Colon (tissue), 2 donors: ENCODE measurements around the gene SIN3B.
"Not testable (repeated sequence)": the region's sequence is repeated elsewhere in the genome, so short reads cannot be mapped to it uniquely, and the experiment has no call there.

ENCODE experiments used
- FAIRE-seq: peaks from 2 replicates; lab custom pipeline; 2012; peaks lifted over from hg19 to GRCh38; lab: Jason Lieb, UNC
- donor health status: control.
- donor health status: control.

Gene SIN3B

DNA sequence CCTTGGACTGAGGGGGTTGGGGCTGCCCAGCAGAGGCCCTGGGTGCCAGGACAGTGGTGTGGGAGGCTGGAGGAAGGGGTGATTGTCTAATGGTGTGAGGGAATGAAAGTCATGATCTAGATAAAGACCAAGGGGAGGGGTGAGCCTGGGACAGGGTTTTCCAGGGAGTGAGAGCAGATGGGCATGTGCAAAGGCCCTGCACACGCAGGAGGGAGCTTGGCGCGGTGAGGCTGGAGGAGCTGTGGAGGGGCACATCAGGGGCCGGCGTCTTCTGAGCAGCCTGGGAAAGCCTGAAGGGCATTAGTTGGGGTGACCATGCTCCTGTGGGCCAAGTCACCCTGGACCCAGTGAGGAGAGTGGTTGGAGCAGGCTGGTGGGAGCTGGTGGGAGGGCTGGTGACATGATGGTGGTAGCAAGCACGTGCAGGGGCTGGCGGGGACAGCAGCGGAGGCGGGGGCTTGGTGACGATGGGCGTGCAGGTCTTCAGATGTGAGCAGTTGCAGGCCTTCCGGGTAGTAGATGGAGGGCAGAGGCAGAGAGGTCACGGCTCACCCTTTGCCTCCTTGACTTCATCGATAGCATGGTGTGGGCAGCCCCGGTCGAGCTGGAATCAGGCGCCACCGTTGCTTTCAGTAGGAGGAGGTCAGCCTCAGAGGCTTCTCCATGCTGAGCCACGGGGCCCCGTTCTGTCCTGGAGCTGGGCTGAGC, 39.4 kb downstream of the SIN3B start:
- FAIRE-seq = no peak

DNA sequence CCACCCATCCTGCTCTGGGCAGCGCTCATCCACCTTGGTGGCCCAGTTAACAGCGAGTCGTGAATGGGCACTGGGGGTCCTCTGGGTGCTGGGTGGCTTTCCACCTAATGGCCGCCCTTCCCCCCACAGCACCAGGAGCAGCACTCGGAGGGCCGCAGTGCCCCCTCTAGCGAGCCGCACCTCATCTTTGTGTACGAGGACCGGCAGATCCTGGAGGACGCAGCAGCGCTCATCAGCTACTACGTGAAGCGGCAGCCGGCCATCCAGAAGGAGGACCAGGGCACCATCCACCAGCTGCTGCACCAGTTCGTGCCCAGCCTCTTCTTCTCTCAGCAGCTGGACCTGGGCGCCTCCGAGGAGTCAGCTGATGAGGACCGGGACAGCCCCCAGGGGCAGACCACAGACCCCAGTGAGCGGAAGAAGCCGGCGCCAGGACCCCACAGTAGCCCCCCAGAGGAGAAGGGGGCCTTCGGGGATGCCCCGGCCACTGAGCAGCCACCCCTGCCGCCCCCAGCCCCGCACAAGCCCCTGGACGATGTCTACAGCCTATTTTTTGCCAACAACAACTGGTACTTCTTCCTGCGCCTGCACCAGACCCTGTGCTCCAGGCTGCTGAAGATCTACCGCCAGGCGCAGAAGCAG, 40.3 kb downstream of the SIN3B start:
- FAIRE-seq = no peak

DNA sequence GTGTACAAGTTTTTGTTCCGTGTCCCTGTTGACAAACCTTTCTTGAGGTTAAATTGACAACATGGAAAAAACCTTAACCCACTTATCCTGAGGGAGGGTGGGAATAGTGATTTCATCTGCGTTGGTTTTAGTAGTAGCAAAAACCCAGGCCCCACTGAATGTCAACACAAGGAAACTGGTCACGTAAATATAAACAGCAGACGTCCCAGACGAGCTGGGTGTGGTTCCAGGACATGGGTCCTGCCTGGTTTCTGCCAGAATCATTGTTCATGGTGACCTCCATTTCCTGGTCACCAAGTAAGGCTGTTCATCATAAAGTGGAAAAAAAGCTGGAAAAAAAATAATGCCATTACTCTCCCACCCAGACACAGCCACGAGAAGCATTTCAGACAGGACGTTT, 42.7 kb downstream of the SIN3B start:
- no peak for FAIRE-seq

DNA sequence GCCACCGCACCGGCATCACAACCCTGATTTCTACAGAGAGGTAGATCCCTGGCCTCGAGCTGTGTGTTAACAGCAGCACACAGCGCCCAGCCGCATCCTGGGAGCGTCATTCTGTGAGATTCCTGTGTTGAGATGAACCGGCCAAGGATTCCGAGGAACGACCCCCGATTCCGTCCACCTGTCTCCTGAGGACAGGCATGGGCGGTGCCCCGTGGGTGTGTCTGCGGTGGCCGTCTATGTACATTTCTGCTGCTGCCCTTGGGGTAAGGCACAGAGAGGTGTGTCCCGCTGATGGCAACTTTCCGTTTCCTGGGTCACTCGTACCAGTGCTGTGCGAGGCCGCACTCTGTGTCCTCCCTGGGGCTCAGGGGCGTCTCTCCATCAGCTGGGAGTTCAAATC, 43.5 kb downstream of the SIN3B start:
- no peak for FAIRE-seq

DNA sequence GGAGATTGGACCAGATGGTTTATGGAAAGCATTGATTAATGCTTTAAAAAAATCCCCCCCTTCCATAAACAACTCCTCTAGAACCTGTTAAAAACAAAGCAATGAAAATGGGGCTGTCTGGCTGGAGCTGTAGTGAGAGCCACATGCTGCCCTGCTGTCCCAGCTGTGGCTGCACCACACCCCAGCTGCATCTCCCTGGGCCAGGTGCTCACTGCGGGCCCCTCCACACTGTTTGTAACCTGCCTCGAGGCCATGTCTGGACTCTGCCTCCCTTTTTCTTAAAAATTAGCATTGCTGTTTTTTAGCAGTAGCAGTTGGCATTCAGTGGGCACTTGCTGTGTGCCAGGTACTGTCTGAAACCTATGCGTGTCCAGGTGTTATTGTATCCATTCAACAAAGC, 44.4 kb downstream of the SIN3B start:
- FAIRE-seq = no peak

DNA sequence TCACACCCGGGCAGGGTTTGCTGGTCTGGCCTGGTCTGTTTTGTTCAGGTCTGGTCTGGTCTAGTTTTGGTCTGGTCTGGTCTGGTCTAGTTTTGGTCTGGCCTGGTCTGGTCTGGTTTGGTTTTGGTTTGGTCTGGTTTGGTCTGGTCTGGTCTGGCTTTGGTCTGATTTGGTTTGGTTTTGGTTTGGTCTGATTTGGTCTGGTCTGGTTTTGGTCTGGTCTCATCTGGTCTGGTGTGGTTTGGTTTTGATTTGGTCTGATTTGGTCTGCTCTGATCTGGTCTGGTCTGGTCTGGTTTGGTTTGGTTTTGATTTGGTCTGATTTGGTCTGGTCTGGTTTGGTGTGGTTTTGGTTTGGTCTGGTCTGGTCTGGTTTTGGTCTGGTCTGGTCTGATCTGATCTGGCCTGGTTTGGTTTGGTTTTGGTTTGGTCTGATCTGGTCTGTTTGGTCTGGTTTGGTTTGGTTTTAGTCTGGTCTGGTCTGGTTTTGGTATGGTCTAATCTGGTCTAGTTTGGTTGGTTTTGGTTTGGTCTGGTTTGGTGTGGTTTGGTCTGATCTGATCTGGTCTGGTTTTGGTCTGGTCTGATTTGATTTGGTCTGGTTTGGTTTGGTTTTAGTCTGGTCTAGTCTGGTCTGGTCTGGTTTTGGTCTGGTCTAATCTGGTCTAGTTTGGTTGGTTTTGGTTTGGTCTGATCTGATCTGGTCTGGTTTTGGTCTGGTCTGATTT, 45.2 kb downstream of the SIN3B start:
- peak; percentile 70 for FAIRE-seq

DNA sequence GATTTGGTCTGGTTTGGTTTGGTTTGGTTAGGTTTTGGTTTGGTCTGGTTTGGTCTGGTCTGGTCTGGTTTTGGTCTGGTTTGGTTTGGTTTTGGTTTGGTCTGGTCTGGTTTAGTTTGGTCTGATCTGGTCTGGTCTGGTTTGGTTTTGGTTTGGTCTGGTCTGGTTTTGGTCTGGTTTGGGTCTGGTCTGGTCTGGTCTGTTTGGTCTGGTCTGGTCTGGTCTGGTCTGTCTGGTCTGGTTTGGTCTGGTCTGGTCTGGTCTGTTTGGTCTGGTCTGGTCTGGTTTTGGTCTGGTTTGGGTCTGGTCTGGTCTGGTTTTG, 45.7 kb downstream of the SIN3B start:
- FAIRE-seq = not testable (repeated sequence)

DNA sequence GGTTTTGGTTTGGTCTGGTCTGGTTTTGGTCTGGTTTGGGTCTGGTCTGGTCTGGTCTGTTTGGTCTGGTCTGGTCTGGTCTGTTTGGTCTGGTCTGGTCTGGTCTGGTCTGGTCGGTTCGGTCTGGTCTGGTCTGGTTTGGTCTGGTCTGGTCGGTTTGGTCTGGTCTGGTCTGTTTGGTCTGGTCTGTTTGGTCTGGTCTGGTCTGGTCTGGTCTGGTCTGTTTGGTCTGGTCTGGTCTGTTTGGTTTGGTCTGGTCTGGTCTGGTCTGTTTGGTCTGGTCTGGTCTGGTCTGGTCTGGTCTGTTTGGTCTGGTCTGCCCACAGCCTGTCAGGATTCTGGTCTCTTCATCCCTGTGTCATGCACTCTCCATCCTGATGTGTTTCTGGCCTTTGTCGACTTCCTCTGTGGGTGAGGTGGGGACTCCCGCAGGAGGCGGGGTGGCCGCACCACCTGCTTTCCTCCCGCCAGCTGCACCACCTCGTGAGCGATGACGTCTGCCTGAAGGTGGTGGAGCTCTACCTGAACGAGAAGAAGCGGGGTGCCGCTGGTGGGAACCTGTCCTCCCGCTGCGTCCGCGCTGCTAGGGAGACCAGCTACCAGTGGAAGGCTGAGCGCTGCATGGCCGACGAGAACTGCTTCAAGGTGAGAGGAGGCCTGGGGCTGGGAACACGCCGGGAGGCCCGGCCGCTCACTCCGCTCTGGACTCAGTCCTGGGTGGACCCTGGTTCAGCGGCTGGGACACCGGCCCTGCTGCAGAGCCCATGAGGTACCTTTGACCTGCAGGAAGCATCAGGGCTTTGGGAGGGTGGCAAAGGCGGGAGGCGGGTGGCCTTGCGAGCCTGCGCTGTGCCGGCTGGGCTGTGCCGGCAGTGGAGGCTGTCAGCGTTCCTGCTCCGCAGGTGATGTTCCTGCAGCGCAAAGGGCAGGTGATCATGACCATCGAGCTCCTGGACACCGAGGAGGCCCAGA, 46.7 kb downstream of the SIN3B start:
- FAIRE-seq = no peak

DNA sequence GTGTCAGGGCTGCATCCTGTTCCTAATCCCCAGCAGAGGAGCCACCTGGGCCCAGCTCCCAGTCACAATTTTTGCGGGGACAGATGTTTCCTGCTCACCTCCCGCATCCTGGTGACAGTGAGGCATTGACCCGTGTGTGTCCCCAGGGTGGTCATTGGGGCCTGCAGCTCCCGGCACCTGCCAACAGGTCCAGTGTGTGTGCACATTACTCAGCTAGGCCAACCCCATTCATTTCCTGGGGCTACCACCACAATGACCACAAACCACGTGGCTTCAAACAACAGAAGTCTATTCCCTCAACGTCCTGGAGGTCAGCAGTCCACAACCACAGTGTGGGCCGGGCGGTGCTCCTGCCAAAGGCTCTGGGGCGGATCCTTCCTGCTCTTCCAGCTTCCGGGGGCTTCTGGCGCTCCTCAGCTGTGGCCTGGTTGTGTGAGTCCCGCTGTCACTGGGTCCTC, 47.7 kb downstream of the SIN3B start:
- no peak for FAIRE-seq

DNA sequence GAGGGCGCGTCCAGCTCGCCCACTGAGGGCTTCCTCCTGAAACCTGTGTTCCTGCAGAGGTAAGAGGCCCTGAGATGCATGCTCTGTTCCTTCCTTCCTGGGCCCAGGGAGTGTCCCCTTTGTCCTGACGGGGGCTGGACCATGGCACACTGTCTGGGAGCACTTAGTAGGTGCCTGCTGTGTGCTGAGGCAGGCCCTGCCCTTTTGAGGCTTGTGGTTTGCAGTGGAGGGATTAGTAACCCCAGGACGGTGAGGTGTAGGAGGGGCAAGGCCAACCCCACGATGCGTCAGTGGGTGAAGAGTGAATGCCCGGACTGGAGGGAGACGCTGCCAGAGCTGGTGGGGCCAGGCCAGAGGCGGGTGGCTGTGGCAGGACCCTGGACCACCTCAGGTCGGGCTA, 48.4 kb downstream of the SIN3B start:
- FAIRE-seq = no peak

DNA sequence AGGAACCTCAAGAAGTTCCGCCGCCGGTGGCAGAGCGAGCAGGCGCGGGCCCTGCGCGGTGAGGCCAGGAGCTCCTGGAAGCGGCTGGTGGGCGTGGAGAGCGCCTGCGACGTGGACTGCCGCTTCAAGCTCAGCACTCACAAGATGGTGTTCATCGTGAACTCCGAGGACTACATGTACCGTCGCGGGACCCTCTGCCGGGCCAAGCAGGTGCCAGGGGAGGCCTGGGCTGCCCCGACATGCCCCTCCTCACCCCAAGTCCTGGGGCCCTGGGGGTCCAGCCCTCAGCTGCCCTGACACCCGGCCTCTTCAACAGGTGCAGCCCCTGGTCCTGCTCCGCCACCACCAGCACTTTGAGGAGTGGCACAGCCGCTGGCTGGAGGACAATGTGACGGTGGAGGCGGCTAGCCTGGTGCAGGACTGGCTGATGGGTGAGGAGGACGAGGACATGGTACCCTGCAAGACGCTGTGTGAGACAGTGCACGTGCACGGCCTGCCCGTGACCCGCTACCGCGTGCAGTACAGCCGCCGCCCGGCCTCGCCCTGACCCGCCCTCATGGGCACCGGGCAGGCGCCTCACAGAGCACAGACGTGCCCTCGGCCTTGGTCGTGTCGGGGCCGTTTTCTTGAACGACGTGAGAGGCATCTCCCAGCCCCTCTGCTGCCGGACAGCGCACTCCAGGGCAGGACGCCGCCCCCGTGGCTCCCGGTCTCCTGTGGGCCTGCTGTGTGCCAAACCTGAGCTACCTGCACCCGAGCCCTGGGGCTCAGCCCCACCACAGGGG, 49.2 kb downstream of the SIN3B start:
- no peak for FAIRE-seq

DNA sequence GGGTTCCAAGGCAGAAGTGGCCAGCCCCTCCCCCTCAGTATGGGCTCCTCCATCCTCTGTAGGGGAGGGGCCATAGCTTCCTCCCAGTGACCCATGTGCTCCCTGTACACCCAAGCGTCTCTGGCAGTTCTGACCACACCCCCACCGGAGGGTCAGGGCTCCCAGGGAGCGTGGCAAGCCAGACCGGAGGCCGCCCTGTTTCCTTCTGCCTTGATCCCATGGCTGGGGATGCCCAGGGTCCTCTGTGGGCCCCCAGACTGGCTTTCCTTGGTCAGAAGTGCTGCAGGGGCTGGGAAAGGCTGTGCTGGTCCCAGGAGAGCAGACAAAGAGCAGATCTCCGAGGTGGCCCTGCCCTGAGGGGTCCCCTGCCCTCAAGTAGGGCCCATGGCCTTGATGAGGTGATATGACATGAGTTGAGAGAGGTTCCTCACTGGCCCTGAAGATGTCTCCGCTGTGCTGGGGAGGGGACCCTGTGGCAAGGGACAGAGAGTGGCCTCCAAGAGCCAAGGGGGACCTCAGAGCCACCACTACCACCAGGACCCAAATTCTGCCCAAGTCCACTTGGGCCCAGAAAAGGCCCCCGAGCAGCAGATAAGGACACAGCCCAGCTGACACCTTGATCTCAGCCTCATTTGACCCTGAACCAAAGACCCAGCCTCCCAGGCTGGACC, 51.8 kb downstream of the SIN3B start:
- no peak for FAIRE-seq

DNA sequence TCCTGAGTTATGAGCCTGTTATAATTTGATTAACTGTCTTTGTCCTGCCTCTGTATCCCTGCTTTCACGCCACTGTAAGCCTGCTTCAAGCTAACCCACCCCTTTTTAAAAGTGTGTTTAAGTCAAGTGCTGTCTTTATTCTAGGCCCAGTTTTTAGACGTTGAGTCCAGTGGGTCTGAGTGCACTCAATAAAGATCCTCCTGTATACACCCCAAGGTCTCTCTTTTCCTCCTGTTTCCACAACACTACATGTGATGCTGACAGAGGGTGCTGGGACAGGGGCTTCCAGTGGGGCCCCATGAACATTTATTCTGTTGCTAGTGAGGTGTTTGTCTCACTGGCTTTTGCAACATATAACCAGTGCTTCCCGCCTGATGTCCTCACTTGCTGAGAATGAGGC, 52.9 kb downstream of the SIN3B start:
- no peak for FAIRE-seq

DNA sequence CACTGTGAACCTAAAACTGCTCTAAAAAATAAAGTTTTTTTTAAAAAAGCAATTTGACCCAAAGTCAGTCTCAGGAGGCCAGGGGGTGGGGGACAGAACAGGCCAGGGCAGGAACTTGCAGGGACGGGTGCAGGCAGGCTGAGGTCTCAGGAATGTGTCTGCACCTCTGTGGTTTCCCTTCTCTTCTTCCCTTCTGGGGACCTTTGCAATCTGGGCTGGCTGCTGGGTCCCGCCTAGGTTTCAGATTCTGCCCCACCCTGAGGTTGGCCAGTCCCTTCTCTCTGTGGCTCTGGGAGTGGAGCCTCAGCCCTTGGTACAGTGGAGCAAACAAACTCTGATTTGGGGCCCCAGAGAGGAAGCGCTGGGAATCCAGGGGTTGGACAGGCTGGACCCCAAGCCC, 54.3 kb downstream of the SIN3B start:
- no peak for FAIRE-seq

DNA sequence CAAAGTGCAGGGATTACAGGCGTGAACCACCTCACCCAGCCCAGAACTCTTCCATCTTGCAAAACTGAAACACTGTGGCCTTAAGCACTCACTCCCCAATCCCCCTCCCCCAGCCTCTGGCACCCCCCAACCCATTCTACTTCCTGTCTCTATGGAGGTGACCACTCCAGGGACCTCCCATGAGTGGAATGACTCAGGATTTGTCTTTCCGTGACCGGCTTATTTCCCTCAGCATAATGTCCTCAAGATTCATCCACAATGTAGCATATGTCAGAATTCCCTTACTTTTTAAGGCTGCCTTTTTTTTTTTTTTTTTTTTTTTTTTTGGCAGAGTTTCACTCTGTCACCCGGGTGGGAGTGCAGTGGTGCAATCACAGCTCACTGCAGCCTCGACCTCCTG, 56.0 kb downstream of the SIN3B start:
- no peak for FAIRE-seq

DNA sequence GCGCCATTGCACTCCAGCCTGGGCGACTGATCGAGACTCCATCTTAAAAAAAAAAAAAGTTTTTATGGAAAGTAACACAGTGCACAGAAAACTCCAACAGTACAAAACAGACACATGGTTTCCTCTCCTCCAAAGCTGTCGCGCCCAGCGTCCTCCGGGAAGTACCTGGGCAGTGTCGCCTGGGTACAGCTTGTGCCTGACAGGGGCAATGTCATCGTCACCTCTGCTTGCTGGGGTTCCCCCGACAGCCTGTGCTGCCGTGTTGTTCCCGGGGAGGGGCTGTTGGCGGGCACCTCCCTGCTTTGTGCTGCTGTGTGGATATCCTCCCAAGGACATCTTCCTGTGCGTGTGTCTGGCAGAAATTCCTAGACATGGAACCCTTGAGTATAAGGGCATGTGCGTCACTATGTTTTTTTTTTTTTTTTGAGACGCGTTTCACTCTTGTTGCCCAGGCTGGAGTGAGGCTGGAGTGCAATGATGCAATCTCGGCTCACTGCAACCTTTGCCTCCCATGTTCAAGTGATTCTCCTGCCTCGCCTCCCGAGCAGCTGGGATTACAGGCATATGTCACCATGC, 57.2 kb downstream of the SIN3B start:
- no peak for FAIRE-seq

DNA sequence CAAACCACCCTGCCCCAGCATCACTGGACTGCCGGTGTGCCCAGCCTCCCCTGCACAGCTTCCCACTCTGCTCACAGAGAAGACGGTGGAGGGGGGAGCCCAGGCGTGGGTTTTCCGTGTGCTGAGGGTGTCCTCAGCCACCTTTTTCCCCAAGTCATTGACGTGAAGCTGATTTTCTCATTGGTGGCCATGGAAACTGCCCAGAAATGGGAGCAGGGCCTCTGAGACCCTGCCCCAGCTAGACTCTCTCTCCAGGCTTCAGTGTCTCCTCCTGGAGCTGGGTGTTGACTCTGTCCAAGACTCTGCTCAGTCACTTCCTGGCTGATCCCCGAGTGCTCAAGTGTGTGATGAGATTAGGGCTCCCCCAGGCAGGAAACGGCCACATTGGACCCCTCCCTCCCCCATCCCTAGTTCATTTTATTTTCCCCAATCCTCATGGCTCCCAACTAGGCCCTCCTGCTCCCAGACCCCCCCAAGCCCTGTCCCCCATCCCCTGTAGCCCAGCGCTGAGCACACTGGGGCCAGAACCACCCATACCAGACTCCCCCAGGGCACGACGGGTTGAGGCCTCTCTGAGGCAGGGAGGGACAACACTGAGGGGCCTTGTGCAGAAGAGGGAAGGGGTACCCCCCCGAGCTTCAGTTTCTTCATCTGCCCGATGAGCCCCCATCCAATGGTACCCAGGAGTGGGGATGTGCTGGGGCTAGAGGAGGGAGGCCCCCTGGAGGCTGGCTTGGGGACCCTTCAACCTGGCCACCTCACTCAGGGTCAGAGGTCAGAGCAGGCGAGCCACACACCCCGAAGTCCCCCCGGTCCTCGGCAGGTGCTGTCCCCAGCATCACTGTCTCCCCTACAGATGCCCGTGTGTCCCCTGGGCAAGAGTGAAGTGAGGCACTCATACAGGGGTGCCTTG, 58.4 kb downstream of the SIN3B start:
- FAIRE-seq = no peak

DNA sequence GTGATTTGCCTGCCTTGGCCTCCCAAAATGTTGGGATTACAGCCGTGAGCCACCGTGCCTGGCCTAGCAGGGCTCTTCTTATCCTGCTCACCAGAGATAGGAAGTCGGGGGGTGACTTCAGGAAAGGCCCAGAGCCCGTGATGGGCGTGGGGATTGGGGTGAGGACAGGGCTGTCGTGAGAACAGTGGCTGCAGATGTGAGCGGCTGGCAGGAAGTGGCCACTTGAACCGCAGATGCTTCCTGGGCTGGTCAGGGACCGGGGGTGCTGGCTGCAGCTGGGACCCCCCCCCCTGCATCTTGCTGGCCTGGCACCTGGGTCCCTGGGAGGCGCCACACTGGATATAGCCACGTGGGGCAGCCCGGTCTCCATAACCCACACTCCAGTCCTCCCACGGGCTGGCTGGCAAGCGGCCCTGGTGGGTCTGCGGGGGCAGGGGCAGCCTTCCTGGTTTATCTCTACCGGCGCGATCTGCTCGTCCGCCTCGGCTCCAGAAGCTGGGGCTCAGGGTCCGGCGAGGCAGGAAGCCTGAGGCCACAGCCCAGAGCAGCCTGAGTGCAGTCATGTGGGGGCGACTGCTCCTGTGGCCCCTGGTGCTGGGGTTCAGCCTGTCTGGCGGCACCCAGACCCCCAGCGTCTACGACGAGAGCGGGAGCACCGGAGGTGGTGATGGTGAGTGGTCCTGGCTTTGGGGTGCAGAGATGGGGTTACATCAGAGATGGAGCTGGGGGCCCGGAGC, 59.6 kb downstream of the SIN3B start, which contains the start of gene F2RL3:
F2RL3 (plus strand) TSS at position 371 of the 737 bp plus-strand sequence; CDS start at position 562, 191 bp downstream.
- FAIRE-seq = no peak
